ENCODE results near the gene PIGO. TPM values are rescaled to one million over a fixed set of nuclear protein-coding genes. Genes with fewer than 3 reads are reported as not detected.

PIGO gene
- total RNA-seq, 1 experiment from 2014 or later = 23.4 TPM

DNA sequence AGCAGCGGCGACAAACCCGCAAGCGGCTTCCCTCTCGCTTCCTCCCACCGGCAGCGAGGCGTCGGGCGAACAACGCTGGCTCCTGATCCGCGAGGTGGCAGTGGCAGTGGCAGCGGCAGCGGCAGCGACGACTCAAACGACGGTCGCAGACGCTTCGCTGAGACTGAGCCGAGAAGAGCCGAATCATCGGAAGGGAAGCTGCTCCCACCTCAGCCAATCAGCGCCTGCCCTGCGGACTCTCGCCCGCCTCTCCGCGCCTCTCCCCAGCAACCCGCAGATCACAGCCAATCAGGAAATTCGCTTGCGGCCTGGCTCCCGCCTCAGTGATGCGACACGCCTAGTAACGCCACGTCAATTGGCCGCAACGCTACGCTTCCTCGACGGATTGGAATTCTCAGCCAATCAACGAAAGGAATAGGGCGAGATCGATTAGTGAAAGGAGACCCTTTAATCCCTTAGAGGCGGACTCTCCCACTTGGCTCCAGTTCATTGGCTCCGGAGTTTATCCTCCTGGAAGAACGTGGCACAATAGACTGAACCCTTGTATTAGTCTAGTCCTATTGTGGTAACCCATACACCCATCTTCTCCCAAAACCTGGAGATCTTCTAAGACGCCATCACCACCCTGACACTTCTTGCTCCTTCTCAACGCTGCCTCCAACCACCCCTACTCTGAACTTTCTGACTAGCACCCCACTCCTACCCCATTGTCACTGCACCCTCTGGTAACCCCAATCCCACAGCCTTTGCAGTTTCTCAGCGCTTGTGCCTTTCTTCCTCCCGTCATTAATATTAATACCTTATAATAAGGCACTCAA, 23.7 kb downstream of the PIGO start, which contains the start of gene VCP:
TSS of gene VCP (minus strand) at position 165 of the 818 bp plus-strand sequence. CDS start 272 bp downstream, outside the sequence.
- H4K8ac ChIP-seq (replicated peaks; ENCODE audit: insufficient read length, low read depth, low read length) = no peak within 1 kb of the TSS
- peak within 1 kb of the TSS; percentile 85 for H3K9ac ChIP-seq (ENCODE audit: extremely low read depth, insufficient read length, low read length)
- Mint-ChIP-seq H3K9me3 (no peaks in the 10 kb centered on the region; a peak in 1 of 5 replicates), H3K27me3 (ENCODE audit: low read depth) (no peaks in the 10 kb centered on the region; the same call in none of the 2 replicates), H3K36me3 (ENCODE audit: insufficient read depth in 1 of 3, low read depth in 3 of 3) (peaks cover 60 to 83% (median 74%) of the 10 kb centered on the region in 3 experiments), H3K4me3 (peak within 1 kb of the TSS; percentile 92 to 95), H3K4me1 (peaks cover 19 to 22% of the 10 kb centered on the region in 2 experiments), H3K27ac (peak within 1 kb of the TSS; percentile 98 to 99 (median 98))
- no peak within 1 kb of the TSS for H3K23ac ChIP-seq (ENCODE audit: insufficient read length, low read depth, low read length)
- H4K91ac ChIP-seq (ENCODE audit: insufficient read length, low read depth, low read length) = no peak within 1 kb of the TSS
- H3K79me2 ChIP-seq (ENCODE audit: insufficient read depth, low read length) = peaks cover 39% of the 10 kb centered on the region
- peak within 1 kb of the TSS; percentile 35 for H3K27ac ChIP-seq (ENCODE audit: insufficient read length, low read depth, low read length)
- no peaks in the 10 kb centered on the region for H4K20me1 ChIP-seq (ENCODE audit: control insufficient read depth, insufficient read depth, insufficient read length)
- no peaks in the 10 kb centered on the region for H3K9me3 ChIP-seq (ENCODE audit: control insufficient read depth, low read depth, low read length)
- H3K4ac ChIP-seq (ENCODE audit: low read depth, low read length) = no peak within 1 kb of the TSS; the same call in 1 of the 2 replicates
- no peak within 1 kb of the TSS for H2BK20ac ChIP-seq (ENCODE audit: low read depth, low read length, poor library complexity, severe bottlenecking)
- H3K14ac ChIP-seq (ENCODE audit: insufficient read depth, low read length) = peak within 1 kb of the TSS; percentile 92
- H3T11ph ChIP-seq (ENCODE audit: low read length) = peak within 1 kb of the TSS; percentile 20
- no peak for TF ChIP-seq CTCF (conservative IDR thresholded peaks at IDR 0.05)
- peak; percentile 100 for DNase-seq
- no peak within 1 kb of the TSS for H2BK120ac ChIP-seq (ENCODE audit: low read depth, low read length, poor library complexity, severe bottlenecking)
- H3K27me3 ChIP-seq (ENCODE audit: insufficient read depth, low read length) = no peaks in the 10 kb centered on the region
- no peak within 1 kb of the TSS for H2BK12ac ChIP-seq (ENCODE audit: insufficient read length, low read depth, low read length)
- H3K4me2 ChIP-seq (ENCODE audit: insufficient read depth, insufficient read length, low read length) = peak within 1 kb of the TSS; percentile 76
- no peak within 1 kb of the TSS for H2BK5ac ChIP-seq (ENCODE audit: insufficient read length, low read length)
- peaks cover 5% of the 10 kb centered on the region; the same call in 1 of the 2 replicates for H3K4me1 ChIP-seq (ENCODE audit: insufficient read depth, low read length)
- H3K79me1 ChIP-seq (ENCODE audit: insufficient read depth, low read depth, low read length, poor library complexity, severe bottlenecking) = no peaks in the 10 kb centered on the region
- WGBS (ENCODE audit: extremely low coverage, insufficient read length, low lambda C conversion rate) = no CpG with 5 or more reads among the region's 54 CpGs
- no peak within 1 kb of the TSS for H3K56ac ChIP-seq (ENCODE audit: insufficient read length, low read depth, low read length)
- no peak within 1 kb of the TSS for H2BK15ac ChIP-seq (ENCODE audit: low read depth, low read length)
- no peak within 1 kb of the TSS for H2AK5ac ChIP-seq (ENCODE audit: insufficient read length, low read length)
- H3K23me2 ChIP-seq (ENCODE audit: insufficient read length, low read depth, low read length, poor library complexity, severe bottlenecking) = peaks cover 6% of the 10 kb centered on the region
- H3K18ac ChIP-seq (ENCODE audit: insufficient read length, low read depth, low read length) = peak within 1 kb of the TSS; percentile 95
- no peak within 1 kb of the TSS for H2AFZ ChIP-seq (ENCODE audit: low read length)
- no peak within 1 kb of the TSS for H4K5ac ChIP-seq (ENCODE audit: insufficient read length, low read depth, low read length)

Measured in H9 (cell line).